CD14-positive monocyte (primary cell): ENCODE measurements around the gene SELPLG. TPM values are rescaled to one million over a fixed set of nuclear protein-coding genes. Genes with fewer than 3 reads are reported as not detected.

Experiments used
- DNase-seq, 3 donors: peaks; one replicate each; pipeline ENCODE4 v3.0.0-alpha.2; 2011 to 2022
- H2AFZ ChIP-seq: 2 replicates; pipeline ENCODE4 v1.6.0; 2012; ENCODE audit warnings: mild to moderate bottlenecking, low read depth, low read length, inconsistent platforms; ENCODE audit not compliant: insufficient read depth, poor library complexity, severe bottlenecking
- H3K27ac ChIP-seq, 2 donors: 1 replicate in 1 of 2; 2 replicates in 1 of 2; pipeline ENCODE4 v1.5.1; 2012 to 2013; ENCODE audit warnings: low read length in 2 of 2, control low read depth in 1 of 2, inconsistent platforms in 1 of 2, low read depth in 1 of 2, mild to moderate bottlenecking in 1 of 2
- H3K27me3 ChIP-seq, 2 donors: one replicate each; pipeline versions ENCODE4 v1.6.0 to v1.6.1; 2011 to 2013; ENCODE audit warnings: low read length in 2 of 2; ENCODE audit not compliant: control insufficient read depth in 2 of 2, insufficient read depth in 2 of 2
- H3K36me3 ChIP-seq, 2 donors: replicated peaks in 1 of 2; 1 replicate in 1 of 2; 2 replicates in 1 of 2; pipeline versions ENCODE4 v1.5.1 to v1.6.1; 2012 to 2013; ENCODE audit warnings: low read length in 2 of 2, control low read depth in 1 of 2, inconsistent platforms in 1 of 2, mild to moderate bottlenecking in 1 of 2; ENCODE audit not compliant: insufficient read depth in 2 of 2, control insufficient read depth in 1 of 2
- H3K4me1 ChIP-seq, 2 donors: 1 replicate in 1 of 2; 2 replicates in 1 of 2; pipeline versions ENCODE4 v1.5.1 to v1.6.1; 2012 to 2013; ENCODE audit warnings: low read length in 2 of 2, control low read depth in 1 of 2, inconsistent platforms in 1 of 2, mild to moderate bottlenecking in 1 of 2, moderate library complexity in 1 of 2; ENCODE audit not compliant: insufficient read depth in 2 of 2, control insufficient read depth in 1 of 2
- H3K4me2 ChIP-seq: replicated peaks from 2 replicates; pipeline ENCODE3; 2012; ENCODE audit warnings: low read length, moderate library complexity, mild to moderate bottlenecking; ENCODE audit not compliant: poor library complexity, severe bottlenecking; ENCODE audit errors: extremely low read depth
- H3K4me3 ChIP-seq, 3 experiments: fragments of 200-600 bp in 1 of 3; sonication (generic) in 1 of 3; replicated peaks in 1 of 3; 1 replicate in 2 of 3; 2 replicates in 1 of 3; pipeline ENCODE4 v1.5.1; 2011 to 2013; ENCODE audit warnings: low read length in 3 of 3, mild to moderate bottlenecking in 3 of 3, control low read depth in 2 of 3, low read depth in 2 of 3, inconsistent platforms in 1 of 3, moderate library complexity in 1 of 3
- H3K79me2 ChIP-seq: 2 replicates; pipeline ENCODE4 v1.6.0; 2012; ENCODE audit warnings: mild to moderate bottlenecking, control low read depth, inconsistent platforms, low read length, moderate library complexity; ENCODE audit not compliant: insufficient read depth
- H3K9ac ChIP-seq: 2 replicates; pipeline ENCODE4 v1.6.0; 2017; ENCODE audit warnings: low read length, mild to moderate bottlenecking; ENCODE audit not compliant: insufficient read depth, poor library complexity, severe bottlenecking
- H3K9me3 ChIP-seq, 2 donors: replicated peaks in 1 of 2; 1 replicate in 1 of 2; 2 replicates in 1 of 2; pipeline versions ENCODE4 v1.5.1 to v1.6.1; 2012 to 2013; ENCODE audit warnings: low read length in 2 of 2, control low read depth in 1 of 2; ENCODE audit not compliant: control insufficient read depth in 1 of 2, insufficient read depth in 1 of 2
- H4K20me1 ChIP-seq: 2 replicates; pipeline ENCODE4 v1.6.0; 2012; ENCODE audit warnings: mild to moderate bottlenecking, low read length, control low read depth, moderate library complexity; ENCODE audit not compliant: insufficient read depth
- H3K27ac Mint-ChIP-seq, 7 donors: one replicate each; pipeline ENCODE4 v1.8.0; 2020; ENCODE audit warnings: mild to moderate bottlenecking in 7 of 7, mixed read lengths in 7 of 7, moderate library complexity in 6 of 7, inconsistent platforms in 2 of 7
- H3K27me3 Mint-ChIP-seq, 3 donors: one replicate each; pipeline ENCODE4 v1.8.0; 2021 to 2022; ENCODE audit warnings: low read depth in 3 of 3, mild to moderate bottlenecking in 3 of 3, mixed read lengths in 3 of 3, moderate library complexity in 3 of 3, inconsistent platforms in 1 of 3
- H3K36me3 Mint-ChIP-seq, 2 donors: one replicate each; pipeline ENCODE4 v1.8.0; 2020; ENCODE audit warnings: mixed read lengths in 2 of 2, inconsistent platforms in 1 of 2, mild to moderate bottlenecking in 1 of 2
- H3K4me1 Mint-ChIP-seq: one replicate; pipeline ENCODE4 v1.8.0; 2020; ENCODE audit warnings: mild to moderate bottlenecking, mixed read lengths
- H3K4me3 Mint-ChIP-seq, 2 donors: one replicate each; pipeline ENCODE4 v1.8.0; 2020; ENCODE audit warnings: mild to moderate bottlenecking in 2 of 2, mixed read lengths in 2 of 2, moderate library complexity in 1 of 2
- H3K9me3 Mint-ChIP-seq, 7 donors: one replicate each; pipeline ENCODE4 v1.8.0; 2020 to 2022; ENCODE audit warnings: mixed read lengths in 7 of 7, mild to moderate bottlenecking in 6 of 7, moderate library complexity in 6 of 7, inconsistent platforms in 2 of 7
- WGBS: methylation state at CpG from one replicate; pipeline ENCODE4 v1.1.5; 2013; ENCODE audit warnings: missing lambda C conversion rate; ENCODE audit not compliant: insufficient coverage; 5-methylcytosine and 5-hydroxymethylcytosine counted together
- intact Hi-C, 2 donors: fragments of 100-400 bp; cut with micrococcal nuclease; formaldehyde crosslinking; loops; one replicate each; pipeline versions ENCODE4 v1.15.0 to v1.15.1; 2023
- polyA plus RNA-seq, 3 donors: library from polyadenylated mRNA; depleted of rRNA in 1 of 3; unstranded in 2 of 3; stranded (reverse) in 1 of 3; fragments of 300-500 nt in 2 of 3; fragments of >200 nt in 1 of 3; fragmentation: Illumina TruSeq in 2 of 3; gene quantifications; 1 replicate in 2 of 3; 2 replicates in 1 of 3; pipeline ENCODE4 v1.2.3, GENCODE V29; 2012 to 2021
- TF ChIP-seq, protein P1 (sequence below): fragments of 200-600 bp; IDR thresholded peaks from one replicate; pipeline ENCODE4 v1.8.0; 2022; ENCODE audit warnings: antibody characterized with exemption, mild to moderate bottlenecking

The SELPLG gene
- polyA plus RNA-seq, 3 donors, result 193 to 349 (median 247) TPM

DNA sequence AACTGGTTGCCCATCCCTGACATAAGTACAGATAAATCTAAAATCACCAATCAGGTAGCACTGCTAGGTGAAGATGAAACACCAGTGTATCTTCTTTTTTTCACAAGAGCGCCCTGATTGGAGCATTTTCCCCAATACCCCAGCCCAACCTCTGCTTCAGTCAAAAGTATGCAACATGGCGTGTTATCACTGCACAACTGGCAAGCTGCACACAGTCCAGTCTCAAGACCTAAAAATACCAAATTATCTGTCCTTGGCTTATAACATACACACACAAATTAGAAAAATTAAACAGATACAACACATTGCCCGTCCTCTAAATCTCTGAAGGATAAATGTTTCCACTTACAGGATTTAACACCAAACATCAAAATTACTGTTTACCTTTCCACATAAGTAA lies 20.2 kb upstream of the SELPLG start:
- H3K9ac ChIP-seq, result no peak overlapping the region
- peaks cover 0 to 2% (median 0%) of the 10 kb centered on the region in 7 donors for H3K9me3 Mint-ChIP-seq
- H4K20me1 ChIP-seq, result peaks cover 31% of the 10 kb centered on the region
- peaks cover 18% of the 10 kb centered on the region for H3K79me2 ChIP-seq
- no peak overlapping the region for H3K4me2 ChIP-seq
- H3K27me3 ChIP-seq, result no peaks in the 10 kb centered on the region
- intact Hi-C loops, result no loop called here
- peak overlapping the region in 1 of 2 donors; percentile 64 for H3K27ac ChIP-seq
- H3K36me3 ChIP-seq, result peaks cover 79 to 86% of the 10 kb centered on the region in 2 donors
- WGBS, result 100% methylated on average over 2 of the region's 3 CpGs
- H3K36me3 Mint-ChIP-seq, result peaks cover 73 to 88% of the 10 kb centered on the region in 2 donors
- no peaks in the 10 kb centered on the region for H3K27me3 Mint-ChIP-seq
- H3K9me3 ChIP-seq, result no peaks in the 10 kb centered on the region
- H3K4me1 Mint-ChIP-seq, result no peaks in the 10 kb centered on the region
- no peak overlapping the region for H2AFZ ChIP-seq
- no peak for DNase-seq
- H3K4me1 ChIP-seq, result no peaks in the 10 kb centered on the region
- H3K4me3 Mint-ChIP-seq, result no peak overlapping the region
- TF ChIP-seq, protein P1, sequence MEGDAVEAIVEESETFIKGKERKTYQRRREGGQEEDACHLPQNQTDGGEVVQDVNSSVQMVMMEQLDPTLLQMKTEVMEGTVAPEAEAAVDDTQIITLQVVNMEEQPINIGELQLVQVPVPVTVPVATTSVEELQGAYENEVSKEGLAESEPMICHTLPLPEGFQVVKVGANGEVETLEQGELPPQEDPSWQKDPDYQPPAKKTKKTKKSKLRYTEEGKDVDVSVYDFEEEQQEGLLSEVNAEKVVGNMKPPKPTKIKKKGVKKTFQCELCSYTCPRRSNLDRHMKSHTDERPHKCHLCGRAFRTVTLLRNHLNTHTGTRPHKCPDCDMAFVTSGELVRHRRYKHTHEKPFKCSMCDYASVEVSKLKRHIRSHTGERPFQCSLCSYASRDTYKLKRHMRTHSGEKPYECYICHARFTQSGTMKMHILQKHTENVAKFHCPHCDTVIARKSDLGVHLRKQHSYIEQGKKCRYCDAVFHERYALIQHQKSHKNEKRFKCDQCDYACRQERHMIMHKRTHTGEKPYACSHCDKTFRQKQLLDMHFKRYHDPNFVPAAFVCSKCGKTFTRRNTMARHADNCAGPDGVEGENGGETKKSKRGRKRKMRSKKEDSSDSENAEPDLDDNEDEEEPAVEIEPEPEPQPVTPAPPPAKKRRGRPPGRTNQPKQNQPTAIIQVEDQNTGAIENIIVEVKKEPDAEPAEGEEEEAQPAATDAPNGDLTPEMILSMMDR, result no peak
- H3K27ac Mint-ChIP-seq, result peak overlapping the region in 4 of 7 donors; percentile 9 to 73 (median 58)
- H3K4me3 ChIP-seq, result no peak overlapping the region

DNA sequence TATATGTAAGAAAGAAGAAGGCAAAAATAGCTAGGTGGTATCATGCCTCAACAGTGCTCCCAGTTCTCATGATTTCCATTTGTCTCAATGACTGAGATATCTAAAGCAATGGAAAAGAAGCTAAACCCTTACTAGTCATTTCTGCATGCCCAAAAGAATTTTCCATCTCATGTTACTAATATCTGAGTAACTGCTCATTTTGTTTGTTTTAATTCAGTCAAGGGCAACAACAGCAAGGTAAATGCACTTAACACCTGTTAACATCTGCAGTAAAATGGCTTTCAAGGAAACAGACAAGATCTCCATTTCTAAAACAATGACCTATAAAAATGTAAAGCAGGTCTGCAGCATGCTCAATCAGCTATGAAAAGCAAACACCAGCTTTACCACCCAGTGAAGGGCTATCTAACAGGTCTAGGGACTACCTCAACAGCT lies 19.4 kb upstream of the SELPLG start:
- Histone ChIP-seq H3K4me1 (no peaks in the 10 kb centered on the region), H3K9me3 (no peaks in the 10 kb centered on the region), H3K4me3 (no peak overlapping the region), H4K20me1 (peaks cover 31% of the 10 kb centered on the region), H3K79me2 (peaks cover 11% of the 10 kb centered on the region), H3K36me3 (peaks cover 79 to 86% of the 10 kb centered on the region in 2 donors), H3K9ac (no peak overlapping the region), H3K27me3 (no peaks in the 10 kb centered on the region), H3K27ac (peak overlapping the region in 1 of 2 donors; percentile 64), H2AFZ (no peak overlapping the region), H3K4me2 (no peak overlapping the region)
- TF ChIP-seq, protein P1, result no peak
- Mint-ChIP-seq H3K27ac (peak overlapping the region in 3 of 7 donors; percentile 52 to 60 (median 55)), H3K4me1 (no peaks in the 10 kb centered on the region), H3K9me3 (peaks cover 0 to 2% (median 0%) of the 10 kb centered on the region in 7 donors), H3K4me3 (no peak overlapping the region), H3K36me3 (peaks cover 73 to 88% of the 10 kb centered on the region in 2 donors), H3K27me3 (no peaks in the 10 kb centered on the region)
- no peak for DNase-seq
- intact Hi-C loops, result no loop called here
